GM12801 (cell line): ENCODE results near the gene MIS12.

Experiments used
- CTCF ChIP-seq: IDR thresholded peaks from one replicate; pipeline ENCODE4 v1.5.1; 2011; ENCODE audit warnings: control low read depth; ENCODE audit not compliant: insufficient read length; ENCODE audit errors: extremely low read depth

The MIS12 gene

GRCh38 chr17:5480962-5481361 is 5.4 kb upstream of the MIS12 start:
- no peak for TF ChIP-seq CTCF

GRCh38 chr17:5481451-5481850 is 4.9 kb upstream of the MIS12 start:
- TF ChIP-seq CTCF: no peak

- no peak for TF ChIP-seq CTCF
Measured at GRCh38 chr17:5485270-5486205, 828 bp upstream of the MIS12 start, which contains the start of gene DERL2. Gene DERL2 (minus strand): TSS chr17:5486178. CDS start chr17:5486161, 17 bp downstream.

- no peak for TF ChIP-seq CTCF
Measured at GRCh38 chr17:5488752-5489151, 2.4 kb downstream of the MIS12 start.

GRCh38 chr17:5492970-5493369 is 6.6 kb downstream of the MIS12 start:
- no peak for TF ChIP-seq CTCF

GRCh38 chr17:5499476-5500231 is 13.3 kb downstream of the MIS12 start:
- no peak for TF ChIP-seq CTCF

- no peak for TF ChIP-seq CTCF
Measured at GRCh38 chr17:5500247-5500588, 13.9 kb downstream of the MIS12 start.
